Measurements from ENCODE around the gene MEI1.

Gene MEI1

DNA sequence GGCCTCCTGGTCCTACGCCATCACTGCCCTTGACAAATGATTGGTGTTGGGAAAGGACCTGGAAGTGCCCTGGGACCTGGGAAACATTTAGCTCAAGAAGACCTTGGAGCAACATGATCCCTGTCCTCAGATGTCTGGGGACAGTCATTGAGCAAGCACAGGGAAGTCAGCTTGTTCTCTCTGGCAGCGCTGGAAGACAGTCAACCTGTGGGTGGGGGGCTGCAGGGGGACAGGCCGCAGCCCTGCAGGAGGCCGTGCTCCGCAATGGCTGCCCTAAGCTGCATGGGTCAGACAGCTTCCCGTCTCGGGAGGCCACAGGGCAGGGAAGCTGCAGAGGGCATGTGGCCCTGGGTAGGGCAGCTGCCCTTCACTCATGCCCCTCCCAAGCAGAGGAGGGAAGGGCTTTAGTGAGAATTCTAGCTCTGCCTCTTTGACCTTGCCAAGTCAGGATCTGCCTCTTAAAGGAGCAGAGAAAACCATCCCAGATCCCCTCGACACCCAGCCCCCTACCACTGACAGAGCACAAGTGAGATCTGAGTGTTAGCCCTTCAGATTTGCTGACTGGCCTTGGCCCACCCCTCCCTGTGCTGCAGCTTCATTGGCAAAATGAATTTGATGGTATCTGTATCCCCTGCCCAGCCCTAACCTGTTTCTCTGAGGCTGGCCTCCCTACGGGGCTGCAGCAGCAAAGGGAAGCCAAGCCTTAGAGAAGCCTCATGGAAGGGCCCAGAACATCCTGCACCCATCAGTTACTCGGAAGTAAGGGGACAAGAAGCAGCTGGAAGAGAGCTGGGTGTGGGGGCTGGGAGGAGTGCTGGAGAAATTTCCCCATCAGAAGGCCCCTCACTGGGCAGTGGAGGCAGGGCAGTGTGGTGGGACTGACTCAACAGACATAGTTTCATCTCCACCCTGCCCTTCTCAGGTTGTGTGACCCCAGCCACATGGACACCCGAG, 127.4 kb downstream of the MEI1 start:
- no peak for DNase-seq (ENCODE audit: low spot score)
- no peak overlapping the region for H3K27ac ChIP-seq (replicated peaks; ENCODE audit: low read length)
- H3K4me2 ChIP-seq (ENCODE audit: insufficient read depth, low read length, poor library complexity, severe bottlenecking) = no peak overlapping the region
- no peaks in the 10 kb centered on the region for H3K27me3 ChIP-seq (ENCODE audit: control insufficient read depth in 3 of 3, insufficient read depth in 3 of 3, low read depth in 1 of 3, low read length in 3 of 3)
- H3K9me3 ChIP-seq (replicated peaks in 1 of 2; ENCODE audit: control insufficient read depth in 2 of 2, insufficient read depth in 1 of 2, low read depth in 1 of 2, low read length in 2 of 2) = peaks cover 0 to 4% of the 10 kb centered on the region in 2 donors
- no peak overlapping the region for H2BK120ac ChIP-seq (ENCODE audit: low read depth, low read length)
- peaks cover 21 to 25% of the 10 kb centered on the region in 2 donors for H3K4me1 ChIP-seq (ENCODE audit: control insufficient read depth in 2 of 2, insufficient read depth in 1 of 2, low read depth in 1 of 2, low read length in 2 of 2)
- H3K36me3 ChIP-seq (replicated peaks in 1 of 2; ENCODE audit: control insufficient read depth in 2 of 2, insufficient read depth in 2 of 2, low read length in 2 of 2) = peaks cover 3 to 39% of the 10 kb centered on the region in 2 donors
- H3K4ac ChIP-seq (ENCODE audit: low read length) = no peak overlapping the region
- H3K23ac ChIP-seq (ENCODE audit: low read depth, low read length, poor library complexity) = no peak overlapping the region
- peak overlapping the region; percentile 28 for H2BK12ac ChIP-seq (ENCODE audit: low read length)
- H2BK5ac ChIP-seq (ENCODE audit: low read length) = no peak overlapping the region
- no peak overlapping the region for H3K4me3 ChIP-seq (ENCODE audit: low read length in 2 of 2)
- no peak overlapping the region for H4K8ac ChIP-seq (ENCODE audit: low read depth, low read length)
- no peak overlapping the region for H2AFZ ChIP-seq (ENCODE audit: low read length)
- no CpG with 5 or more reads among the region's 11 CpGs for WGBS, 2 donors (ENCODE audit: extremely low coverage in 2 of 2, insufficient read length in 2 of 2, insufficient replicate concordance in 1 of 2)
- H3K18ac ChIP-seq (ENCODE audit: low read length) = peak overlapping the region; percentile 23
- H3K9ac ChIP-seq (ENCODE audit: low read depth, low read length, poor library complexity) = peak overlapping the region; percentile 7
- H3K79me1 ChIP-seq (ENCODE audit: low read depth, low read length) = no peaks in the 10 kb centered on the region
- H2AK5ac ChIP-seq (ENCODE audit: low read depth, low read length) = peak overlapping the region; percentile 53
- no peak overlapping the region for H3K14ac ChIP-seq (ENCODE audit: low read length)
- H2BK15ac ChIP-seq (ENCODE audit: low read length) = no peak overlapping the region
- no peak overlapping the region for H4K91ac ChIP-seq (ENCODE audit: low read depth, low read length, poor library complexity)

DNA sequence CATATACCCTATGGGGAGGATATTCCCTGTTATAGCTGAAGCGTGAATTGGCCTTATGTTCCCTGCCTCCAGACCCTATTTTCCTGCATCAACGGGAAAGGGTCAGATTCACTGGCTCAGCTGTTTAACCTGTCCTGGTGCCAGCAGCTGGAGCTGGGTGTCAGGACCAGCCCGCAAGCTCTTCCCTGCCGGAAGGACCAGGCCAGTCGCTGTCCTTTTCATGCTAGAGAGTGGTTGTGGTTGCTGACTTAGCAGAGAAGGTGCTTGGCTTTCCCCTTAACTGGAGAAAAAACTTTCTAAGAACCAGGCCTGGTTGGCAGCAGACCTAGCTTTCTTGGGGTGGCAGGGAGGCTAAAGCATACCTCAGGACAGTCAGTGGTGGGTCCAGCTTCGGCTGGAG, 128.4 kb downstream of the MEI1 start:
- H3K36me3 ChIP-seq (replicated peaks in 1 of 2; ENCODE audit: control insufficient read depth in 2 of 2, insufficient read depth in 2 of 2, low read length in 2 of 2) = peaks cover 2 to 29% of the 10 kb centered on the region in 2 donors
- H4K8ac ChIP-seq (ENCODE audit: low read depth, low read length) = peak overlapping the region; percentile 77
- no peaks in the 10 kb centered on the region for H3K27me3 ChIP-seq (ENCODE audit: control insufficient read depth in 3 of 3, insufficient read depth in 3 of 3, low read depth in 1 of 3, low read length in 3 of 3)
- WGBS, 2 donors (ENCODE audit: extremely low coverage in 2 of 2, insufficient read length in 2 of 2, insufficient replicate concordance in 1 of 2) = no CpG with 5 or more reads among the region's 6 CpGs
- H3K18ac ChIP-seq (ENCODE audit: low read length) = peak overlapping the region; percentile 11
- no peak overlapping the region for H2AK5ac ChIP-seq (ENCODE audit: low read depth, low read length)
- no peak overlapping the region for H3K9ac ChIP-seq (ENCODE audit: low read depth, low read length, poor library complexity)
- peaks cover 23 to 30% of the 10 kb centered on the region in 2 donors for H3K4me1 ChIP-seq (ENCODE audit: control insufficient read depth in 2 of 2, insufficient read depth in 1 of 2, low read depth in 1 of 2, low read length in 2 of 2)
- DNase-seq (ENCODE audit: low spot score) = no peak
- no peak overlapping the region for H4K91ac ChIP-seq (ENCODE audit: low read depth, low read length, poor library complexity)
- H2BK15ac ChIP-seq (ENCODE audit: low read length) = peak overlapping the region; percentile 71
- H3K23ac ChIP-seq (ENCODE audit: low read depth, low read length, poor library complexity) = no peak overlapping the region
- H3K27ac ChIP-seq (replicated peaks; ENCODE audit: low read length) = no peak overlapping the region
- H2AFZ ChIP-seq (ENCODE audit: low read length) = no peak overlapping the region
- no peaks in the 10 kb centered on the region for H3K79me1 ChIP-seq (ENCODE audit: low read depth, low read length)
- H3K9me3 ChIP-seq (replicated peaks in 1 of 2; ENCODE audit: control insufficient read depth in 2 of 2, insufficient read depth in 1 of 2, low read depth in 1 of 2, low read length in 2 of 2) = peaks cover 0 to 4% of the 10 kb centered on the region in 2 donors
- no peak overlapping the region for H3K4me2 ChIP-seq (ENCODE audit: insufficient read depth, low read length, poor library complexity, severe bottlenecking)
- H3K4me3 ChIP-seq (ENCODE audit: low read length in 2 of 2) = no peak overlapping the region
- H3K4ac ChIP-seq (ENCODE audit: low read length) = no peak overlapping the region
- no peak overlapping the region for H2BK120ac ChIP-seq (ENCODE audit: low read depth, low read length)
- H2BK12ac ChIP-seq (ENCODE audit: low read length) = no peak overlapping the region
- no peak overlapping the region for H3K14ac ChIP-seq (ENCODE audit: low read length)
- no peak overlapping the region for H2BK5ac ChIP-seq (ENCODE audit: low read length)

DNA sequence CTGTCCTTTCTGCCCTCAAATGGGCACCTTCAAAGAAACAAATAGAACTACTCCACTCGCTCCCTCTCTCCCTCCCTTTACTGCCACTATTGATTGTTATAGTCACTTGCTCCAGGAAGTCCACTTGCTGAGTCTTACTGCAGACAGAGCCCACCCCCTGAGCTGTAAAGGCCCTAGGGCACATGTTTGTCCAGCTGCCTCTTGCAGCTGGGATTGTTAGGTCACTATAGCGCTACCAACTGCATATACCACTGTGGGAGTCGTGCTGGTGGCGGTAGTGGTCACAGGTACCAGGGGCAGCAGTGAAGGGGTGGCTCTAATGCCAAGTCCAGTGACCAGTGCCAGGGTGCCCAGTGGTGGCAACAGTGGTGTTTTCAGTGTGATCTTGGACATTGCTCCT, 129.2 kb downstream of the MEI1 start:
- Histone ChIP-seq H3K18ac (ENCODE audit: low read length) (peak overlapping the region; percentile 8), H3K79me1 (ENCODE audit: low read depth, low read length) (no peaks in the 10 kb centered on the region), H3K4me3 (ENCODE audit: low read length in 2 of 2) (no peak overlapping the region), H3K27me3 (ENCODE audit: control insufficient read depth in 3 of 3, insufficient read depth in 3 of 3, low read depth in 1 of 3, low read length in 3 of 3) (no peaks in the 10 kb centered on the region), H2AK5ac (ENCODE audit: low read depth, low read length) (no peak overlapping the region), H3K9ac (ENCODE audit: low read depth, low read length, poor library complexity) (no peak overlapping the region), H3K23ac (ENCODE audit: low read depth, low read length, poor library complexity) (no peak overlapping the region), H2BK5ac (ENCODE audit: low read length) (no peak overlapping the region), H3K4ac (ENCODE audit: low read length) (no peak overlapping the region), H3K14ac (ENCODE audit: low read length) (no peak overlapping the region), H2BK120ac (ENCODE audit: low read depth, low read length) (no peak overlapping the region), H2BK15ac (ENCODE audit: low read length) (no peak overlapping the region), H3K9me3 (replicated peaks in 1 of 2; ENCODE audit: control insufficient read depth in 2 of 2, insufficient read depth in 1 of 2, low read depth in 1 of 2, low read length in 2 of 2) (peaks cover 0 to 4% of the 10 kb centered on the region in 2 donors), H3K4me1 (ENCODE audit: control insufficient read depth in 2 of 2, insufficient read depth in 1 of 2, low read depth in 1 of 2, low read length in 2 of 2) (peaks cover 23 to 29% of the 10 kb centered on the region in 2 donors), H3K36me3 (replicated peaks in 1 of 2; ENCODE audit: control insufficient read depth in 2 of 2, insufficient read depth in 2 of 2, low read length in 2 of 2) (peaks cover 2 to 29% of the 10 kb centered on the region in 2 donors), H3K27ac (replicated peaks; ENCODE audit: low read length) (no peak overlapping the region), H4K8ac (ENCODE audit: low read depth, low read length) (no peak overlapping the region), H3K4me2 (ENCODE audit: insufficient read depth, low read length, poor library complexity, severe bottlenecking) (no peak overlapping the region), H4K91ac (ENCODE audit: low read depth, low read length, poor library complexity) (no peak overlapping the region), H2BK12ac (ENCODE audit: low read length) (no peak overlapping the region), H2AFZ (ENCODE audit: low read length) (no peak overlapping the region)
- DNase-seq (ENCODE audit: low spot score) = no peak
- WGBS, 2 donors (ENCODE audit: extremely low coverage in 2 of 2, insufficient read length in 2 of 2, insufficient replicate concordance in 1 of 2) = no CpG with 5 or more reads among the region's 4 CpGs

DNA sequence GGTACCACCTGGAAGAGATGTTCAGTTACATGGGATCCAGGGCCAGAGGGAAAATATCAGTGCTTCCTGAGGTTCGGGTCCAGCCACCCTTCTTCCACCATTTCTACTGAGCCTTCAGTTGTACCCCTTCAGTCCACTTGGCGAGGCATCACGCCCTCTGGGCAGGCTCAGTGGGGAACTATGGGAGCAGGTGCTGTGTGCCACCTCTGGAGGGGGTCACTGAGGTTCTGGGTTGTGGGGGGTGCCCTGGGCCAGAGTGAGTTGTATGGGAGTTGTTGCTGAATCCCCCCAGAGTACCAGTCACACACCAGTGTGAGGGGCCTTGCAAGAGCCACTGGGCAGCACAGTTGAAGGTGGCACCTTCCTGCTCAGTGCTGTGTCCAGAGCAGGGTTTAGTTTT, 130.9 kb downstream of the MEI1 start:
- peaks cover 0 to 34% of the 10 kb centered on the region in 2 donors for H3K36me3 ChIP-seq (replicated peaks in 1 of 2; ENCODE audit: control insufficient read depth in 2 of 2, insufficient read depth in 2 of 2, low read length in 2 of 2)
- peak overlapping the region; percentile 56 for H2BK120ac ChIP-seq (ENCODE audit: low read depth, low read length)
- no peaks in the 10 kb centered on the region for H3K79me1 ChIP-seq (ENCODE audit: low read depth, low read length)
- peaks cover 0 to 4% of the 10 kb centered on the region in 2 donors for H3K9me3 ChIP-seq (replicated peaks in 1 of 2; ENCODE audit: control insufficient read depth in 2 of 2, insufficient read depth in 1 of 2, low read depth in 1 of 2, low read length in 2 of 2)
- H2BK15ac ChIP-seq (ENCODE audit: low read length) = peak overlapping the region; percentile 68
- no peak overlapping the region for H3K14ac ChIP-seq (ENCODE audit: low read length)
- H3K9ac ChIP-seq (ENCODE audit: low read depth, low read length, poor library complexity) = no peak overlapping the region
- H3K4me2 ChIP-seq (ENCODE audit: insufficient read depth, low read length, poor library complexity, severe bottlenecking) = no peak overlapping the region
- H3K23ac ChIP-seq (ENCODE audit: low read depth, low read length, poor library complexity) = no peak overlapping the region
- peak overlapping the region; percentile 86 for H3K18ac ChIP-seq (ENCODE audit: low read length)
- H3K27ac ChIP-seq (replicated peaks; ENCODE audit: low read length) = no peak overlapping the region
- peaks cover 16 to 19% of the 10 kb centered on the region in 2 donors for H3K4me1 ChIP-seq (ENCODE audit: control insufficient read depth in 2 of 2, insufficient read depth in 1 of 2, low read depth in 1 of 2, low read length in 2 of 2)
- H4K8ac ChIP-seq (ENCODE audit: low read depth, low read length) = no peak overlapping the region
- no peak for DNase-seq (ENCODE audit: low spot score)
- H2AFZ ChIP-seq (ENCODE audit: low read length) = no peak overlapping the region
- H3K4ac ChIP-seq (ENCODE audit: low read length) = no peak overlapping the region
- H2BK12ac ChIP-seq (ENCODE audit: low read length) = peak overlapping the region; percentile 59
- H4K91ac ChIP-seq (ENCODE audit: low read depth, low read length, poor library complexity) = peak overlapping the region; percentile 45
- WGBS, 2 donors (ENCODE audit: extremely low coverage in 2 of 2, insufficient read length in 2 of 2, insufficient replicate concordance in 1 of 2) = no CpG with 5 or more reads among the region's 3 CpGs
- peak overlapping the region; percentile 95 for H2AK5ac ChIP-seq (ENCODE audit: low read depth, low read length)
- no peak overlapping the region for H2BK5ac ChIP-seq (ENCODE audit: low read length)
- H3K4me3 ChIP-seq (ENCODE audit: low read length in 2 of 2) = no peak overlapping the region
- no peaks in the 10 kb centered on the region for H3K27me3 ChIP-seq (ENCODE audit: control insufficient read depth in 3 of 3, insufficient read depth in 3 of 3, low read depth in 1 of 3, low read length in 3 of 3)

All from neuronal stem cell (in vitro differentiated cells).